ENCODE results near the gene CHPT1. TPM values are rescaled to one million over a fixed set of nuclear protein-coding genes. Genes with fewer than 3 reads are reported as not detected.

Gene CHPT1
- polyA plus RNA-seq, 1 of the 3 experiments (the other 2 are of a cell fraction) = 12.0 TPM

GRCh38 chr12:101698800-101699347, 1.4 kb downstream of the CHPT1 start:
- no peaks in the 10 kb centered on the region for H3K9me2 ChIP-seq
- peak overlapping the region; percentile 72; the same call in 1 of the 2 replicates for H2AFZ ChIP-seq (ENCODE audit: low read depth)
- peaks cover 3% of the 10 kb centered on the region for H3F3A ChIP-seq (replicated peaks; ENCODE audit: insufficient read depth)
- CTCF ChIA-PET = interaction anchor here (0.8 to 1.2 kb wide), 3 partner anchors 9 to 132 kb away, joined by 3 to 4 read pairs (median 4); partner anchors contain the start of gene GNPTAB
- H3K9me3 ChIP-seq = no peaks in the 10 kb centered on the region
- POLR2A ChIA-PET = no interaction called here
- H3K4me2 ChIP-seq = peak overlapping the region; percentile 82
- H3K79me2 ChIP-seq (ENCODE audit: insufficient read depth) = peaks cover 24% of the 10 kb centered on the region; the same call in 1 of the 2 replicates
- peak; percentile 45 for DNase-seq
- H3K4me1 ChIP-seq (ENCODE audit: control insufficient read depth in 1 of 2, insufficient read depth in 2 of 2, low read depth in 1 of 2, low read length in 1 of 2) = peaks cover 0 to 11% of the 10 kb centered on the region in 2 experiments; a peak in 2 of 4 replicates
- WGBS (ENCODE audit: low lambda C conversion rate) = 92% methylated on average over 12 of the region's 12 CpGs
- H3K27ac ChIP-seq (ENCODE audit: low read depth in 2 of 2, low read length in 1 of 2) = no peak overlapping the region
- no peak for TF ChIP-seq RFX5 (IDR thresholded peaks at IDR 0.05; ENCODE audit: low read length)
- TF ChIP-seq, protein P1, sequence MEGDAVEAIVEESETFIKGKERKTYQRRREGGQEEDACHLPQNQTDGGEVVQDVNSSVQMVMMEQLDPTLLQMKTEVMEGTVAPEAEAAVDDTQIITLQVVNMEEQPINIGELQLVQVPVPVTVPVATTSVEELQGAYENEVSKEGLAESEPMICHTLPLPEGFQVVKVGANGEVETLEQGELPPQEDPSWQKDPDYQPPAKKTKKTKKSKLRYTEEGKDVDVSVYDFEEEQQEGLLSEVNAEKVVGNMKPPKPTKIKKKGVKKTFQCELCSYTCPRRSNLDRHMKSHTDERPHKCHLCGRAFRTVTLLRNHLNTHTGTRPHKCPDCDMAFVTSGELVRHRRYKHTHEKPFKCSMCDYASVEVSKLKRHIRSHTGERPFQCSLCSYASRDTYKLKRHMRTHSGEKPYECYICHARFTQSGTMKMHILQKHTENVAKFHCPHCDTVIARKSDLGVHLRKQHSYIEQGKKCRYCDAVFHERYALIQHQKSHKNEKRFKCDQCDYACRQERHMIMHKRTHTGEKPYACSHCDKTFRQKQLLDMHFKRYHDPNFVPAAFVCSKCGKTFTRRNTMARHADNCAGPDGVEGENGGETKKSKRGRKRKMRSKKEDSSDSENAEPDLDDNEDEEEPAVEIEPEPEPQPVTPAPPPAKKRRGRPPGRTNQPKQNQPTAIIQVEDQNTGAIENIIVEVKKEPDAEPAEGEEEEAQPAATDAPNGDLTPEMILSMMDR (IDR thresholded peaks at IDR 0.05) = peak; percentile 46
- no peaks in the 10 kb centered on the region for H3K27me3 ChIP-seq (ENCODE audit: insufficient read depth)
- peak overlapping the region; percentile 68 to 89 for H3K4me3 ChIP-seq (ENCODE audit: low read depth in 2 of 2, low read length in 1 of 2)
- H4K20me1 ChIP-seq (ENCODE audit: insufficient read depth) = no peaks in the 10 kb centered on the region
- no peaks in the 10 kb centered on the region for H3K36me3 ChIP-seq (replicated peaks in 1 of 2; ENCODE audit: control insufficient read depth in 1 of 2, insufficient read depth in 2 of 2, low read length in 1 of 2)
- H3K9ac ChIP-seq = peak overlapping the region; percentile 57; the same call in 1 of the 2 replicates

GRCh38 chr12:101700299-101700820, 2.9 kb downstream of the CHPT1 start:
- Histone ChIP-seq H2AFZ (ENCODE audit: low read depth) (no peak overlapping the region), H3F3A (replicated peaks; ENCODE audit: insufficient read depth) (peaks cover 3% of the 10 kb centered on the region), H3K4me2 (no peak overlapping the region), H3K27ac (ENCODE audit: low read depth in 2 of 2, low read length in 1 of 2) (no peak overlapping the region), H3K9me3 (no peaks in the 10 kb centered on the region), H3K9me2 (no peaks in the 10 kb centered on the region), H3K4me1 (ENCODE audit: control insufficient read depth in 1 of 2, insufficient read depth in 2 of 2, low read depth in 1 of 2, low read length in 1 of 2) (peaks cover 0 to 11% of the 10 kb centered on the region in 2 experiments; a peak in 2 of 4 replicates), H3K36me3 (replicated peaks in 1 of 2; ENCODE audit: control insufficient read depth in 1 of 2, insufficient read depth in 2 of 2, low read length in 1 of 2) (no peaks in the 10 kb centered on the region), H4K20me1 (ENCODE audit: insufficient read depth) (no peaks in the 10 kb centered on the region), H3K79me2 (ENCODE audit: insufficient read depth) (peaks cover 24% of the 10 kb centered on the region; the same call in 1 of the 2 replicates), H3K9ac (no peak overlapping the region), H3K4me3 (ENCODE audit: low read depth in 2 of 2, low read length in 1 of 2) (no peak overlapping the region), H3K27me3 (ENCODE audit: insufficient read depth) (no peaks in the 10 kb centered on the region)
- ChIA-PET CTCF (no interaction called here), POLR2A (no interaction called here)
- DNase-seq = no peak
- TF ChIP-seq, protein P2, sequence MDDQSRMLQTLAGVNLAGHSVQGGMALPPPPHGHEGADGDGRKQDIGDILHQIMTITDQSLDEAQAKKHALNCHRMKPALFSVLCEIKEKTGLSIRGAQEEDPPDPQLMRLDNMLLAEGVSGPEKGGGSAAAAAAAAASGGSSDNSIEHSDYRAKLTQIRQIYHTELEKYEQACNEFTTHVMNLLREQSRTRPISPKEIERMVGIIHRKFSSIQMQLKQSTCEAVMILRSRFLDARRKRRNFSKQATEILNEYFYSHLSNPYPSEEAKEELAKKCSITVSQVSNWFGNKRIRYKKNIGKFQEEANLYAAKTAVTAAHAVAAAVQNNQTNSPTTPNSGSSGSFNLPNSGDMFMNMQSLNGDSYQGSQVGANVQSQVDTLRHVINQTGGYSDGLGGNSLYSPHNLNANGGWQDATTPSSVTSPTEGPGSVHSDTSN (IDR thresholded peaks at IDR 0.05) = no peak
- TF ChIP-seq, protein P3, sequence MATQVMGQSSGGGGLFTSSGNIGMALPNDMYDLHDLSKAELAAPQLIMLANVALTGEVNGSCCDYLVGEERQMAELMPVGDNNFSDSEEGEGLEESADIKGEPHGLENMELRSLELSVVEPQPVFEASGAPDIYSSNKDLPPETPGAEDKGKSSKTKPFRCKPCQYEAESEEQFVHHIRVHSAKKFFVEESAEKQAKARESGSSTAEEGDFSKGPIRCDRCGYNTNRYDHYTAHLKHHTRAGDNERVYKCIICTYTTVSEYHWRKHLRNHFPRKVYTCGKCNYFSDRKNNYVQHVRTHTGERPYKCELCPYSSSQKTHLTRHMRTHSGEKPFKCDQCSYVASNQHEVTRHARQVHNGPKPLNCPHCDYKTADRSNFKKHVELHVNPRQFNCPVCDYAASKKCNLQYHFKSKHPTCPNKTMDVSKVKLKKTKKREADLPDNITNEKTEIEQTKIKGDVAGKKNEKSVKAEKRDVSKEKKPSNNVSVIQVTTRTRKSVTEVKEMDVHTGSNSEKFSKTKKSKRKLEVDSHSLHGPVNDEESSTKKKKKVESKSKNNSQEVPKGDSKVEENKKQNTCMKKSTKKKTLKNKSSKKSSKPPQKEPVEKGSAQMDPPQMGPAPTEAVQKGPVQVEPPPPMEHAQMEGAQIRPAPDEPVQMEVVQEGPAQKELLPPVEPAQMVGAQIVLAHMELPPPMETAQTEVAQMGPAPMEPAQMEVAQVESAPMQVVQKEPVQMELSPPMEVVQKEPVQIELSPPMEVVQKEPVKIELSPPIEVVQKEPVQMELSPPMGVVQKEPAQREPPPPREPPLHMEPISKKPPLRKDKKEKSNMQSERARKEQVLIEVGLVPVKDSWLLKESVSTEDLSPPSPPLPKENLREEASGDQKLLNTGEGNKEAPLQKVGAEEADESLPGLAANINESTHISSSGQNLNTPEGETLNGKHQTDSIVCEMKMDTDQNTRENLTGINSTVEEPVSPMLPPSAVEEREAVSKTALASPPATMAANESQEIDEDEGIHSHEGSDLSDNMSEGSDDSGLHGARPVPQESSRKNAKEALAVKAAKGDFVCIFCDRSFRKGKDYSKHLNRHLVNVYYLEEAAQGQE (IDR thresholded peaks at IDR 0.05; ENCODE audit: low read depth, low read length) = no peak
- no peak for TF ChIP-seq FOXM1 (IDR thresholded peaks at IDR 0.05; ENCODE audit: low read depth)
- TF ChIP-seq ELF1 (IDR thresholded peaks at IDR 0.05) = no peak
- no peak for TF ChIP-seq RAD21 (IDR thresholded peaks at IDR 0.05; ENCODE audit: low read length)
- TF ChIP-seq SIN3A (IDR thresholded peaks at IDR 0.05; ENCODE audit: borderline replicate concordance, low read depth, low read length) = no peak
- no peak for TF ChIP-seq FOXJ3 (CRISPR knock-in tag; IDR thresholded peaks at IDR 0.05)
- TF ChIP-seq RFX5 (IDR thresholded peaks at IDR 0.05; ENCODE audit: low read length) = no peak
- no peak for TF ChIP-seq MEF2A (IDR thresholded peaks at IDR 0.05; ENCODE audit: borderline replicate concordance, low read depth)
- no peak for TF ChIP-seq SMC3 (IDR thresholded peaks at IDR 0.05; ENCODE audit: low read depth, low read length)
- no peak for TF ChIP-seq USF2 (IDR thresholded peaks at IDR 0.05; ENCODE audit: borderline replicate concordance, low read depth, low read length)
- TF ChIP-seq TAF1 (IDR thresholded peaks at IDR 0.05; ENCODE audit: borderline replicate concordance, low read depth, low read length) = no peak
- TF ChIP-seq POLR2AphosphoS5 (IDR thresholded peaks at IDR 0.05; ENCODE audit: low read depth, low read length) = no peak
- TF ChIP-seq YY1 (IDR thresholded peaks at IDR 0.05; ENCODE audit: low read depth) = no peak
- WGBS (ENCODE audit: low lambda C conversion rate) = 100% methylated on average over 2 of the region's 2 CpGs

Measured in SK-N-SH (cell line).